Upper lobe of right lung (tissue), 1 donor: ENCODE measurements around the gene ADGRL3. TPM values are rescaled to one million over a fixed set of nuclear protein-coding genes. Genes with fewer than 3 reads are reported as not detected.

Experiments used
- ATAC-seq: fragments of 200-7000 bp; cut with Tn5 transposase; one replicate; pipeline ENCODE4 v1.9.1; 2020; ENCODE audit warnings: mild to moderate bottlenecking, moderate library complexity
- DNase-seq: peaks from one replicate; pipeline ENCODE4 v3.0.0-alpha.2; 2020
- H3K27ac ChIP-seq: fragments of 200-600 bp; one replicate; pipeline ENCODE4 v1.8.0; 2022
- H3K27me3 ChIP-seq: fragments of 200-600 bp; one replicate; pipeline ENCODE4 v1.8.0; 2022; ENCODE audit warnings: mild to moderate bottlenecking
- H3K36me3 ChIP-seq: fragments of 200-600 bp; one replicate; pipeline ENCODE4 v1.8.0; 2022
- H3K4me1 ChIP-seq: fragments of 200-600 bp; one replicate; pipeline ENCODE4 v1.8.0; 2022
- H3K4me3 ChIP-seq: fragments of 200-600 bp; one replicate; pipeline ENCODE4 v1.8.0; 2022; ENCODE audit warnings: mild to moderate bottlenecking
- H3K9me3 ChIP-seq: fragments of 200-600 bp; one replicate; pipeline ENCODE4 v1.8.0; 2022
- intact Hi-C: fragments of 100-400 bp; cut with DNase I; formaldehyde crosslinking; loops from one replicate; pipeline ENCODE4 v1.11.0; 2022
- total RNA-seq: library from RNA; stranded (reverse); fragmentation: NEBNext Ultra II Directional; extraction: Animal tissue kit (Norgen Biotek cat#: 25700); gene quantifications from one replicate; pipeline ENCODE4 v1.2.1, GENCODE V29; 2021
- TF ChIP-seq, protein P1 (sequence below): fragments of 200-600 bp; IDR thresholded peaks from one replicate; pipeline ENCODE4 v1.8.0; 2022; ENCODE audit warnings: antibody characterized with exemption
- donor health status: DM: no; HTN: yes; CAD: no; lungs with severe emphysema.

ADGRL3 gene
- total RNA-seq, 1 donor from 2014 or later: 4.0 TPM

DNA sequence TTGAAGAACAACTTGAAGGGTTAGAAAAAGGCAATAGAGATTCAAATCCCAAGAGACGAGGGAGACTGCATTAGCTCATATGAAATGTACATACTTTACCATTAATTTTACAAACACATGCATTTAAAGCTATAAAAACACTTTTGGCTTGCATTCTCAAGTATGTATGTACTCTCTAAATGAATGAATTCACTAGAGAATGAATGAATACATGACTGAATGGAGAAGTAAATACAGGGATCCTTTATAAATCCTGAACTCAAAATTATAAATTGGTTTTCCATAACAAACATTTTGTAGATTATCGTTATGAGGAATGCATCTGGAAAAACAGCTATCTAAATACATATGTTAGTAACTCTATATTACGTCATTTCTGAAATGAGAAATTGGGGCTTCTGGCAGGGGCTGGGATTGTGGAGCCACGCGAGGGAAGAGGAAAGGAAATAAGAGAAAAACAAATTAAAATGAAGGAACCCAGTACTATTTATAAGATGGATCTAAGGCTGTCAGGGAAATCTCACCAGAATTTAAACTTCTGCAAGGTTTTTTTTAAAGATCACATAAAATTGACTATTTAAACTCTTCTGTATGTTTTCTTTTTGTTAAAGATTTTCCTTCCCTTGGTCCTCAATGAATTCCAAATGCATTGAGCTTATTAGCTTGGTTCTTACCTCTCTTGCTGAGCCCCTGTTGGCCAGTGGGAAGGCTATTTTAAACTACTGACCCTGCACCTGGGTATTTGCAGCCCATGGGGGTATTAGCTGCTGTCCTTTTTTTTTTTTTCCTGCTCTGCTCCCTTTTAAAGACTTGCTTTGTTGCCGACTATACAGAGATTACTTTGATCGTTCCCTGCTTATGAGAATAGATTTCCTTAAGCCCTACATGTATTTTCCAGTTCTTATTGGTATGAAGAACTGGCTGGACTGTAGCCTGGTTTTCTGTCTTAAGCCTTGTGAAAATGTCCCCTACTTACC is 207.8 kb downstream of the ADGRL3 start:
- intact Hi-C loops: no loop called here
- DNase-seq (no peak), ATAC-seq (no peak)
- Histone ChIP-seq H3K36me3 (no peaks in the 10 kb centered on the region), H3K27me3 (no peaks in the 10 kb centered on the region), H3K4me1 (no peaks in the 10 kb centered on the region), H3K4me3 (no peak overlapping the region), H3K27ac (no peak overlapping the region), H3K9me3 (no peaks in the 10 kb centered on the region)
- TF ChIP-seq, protein P1, sequence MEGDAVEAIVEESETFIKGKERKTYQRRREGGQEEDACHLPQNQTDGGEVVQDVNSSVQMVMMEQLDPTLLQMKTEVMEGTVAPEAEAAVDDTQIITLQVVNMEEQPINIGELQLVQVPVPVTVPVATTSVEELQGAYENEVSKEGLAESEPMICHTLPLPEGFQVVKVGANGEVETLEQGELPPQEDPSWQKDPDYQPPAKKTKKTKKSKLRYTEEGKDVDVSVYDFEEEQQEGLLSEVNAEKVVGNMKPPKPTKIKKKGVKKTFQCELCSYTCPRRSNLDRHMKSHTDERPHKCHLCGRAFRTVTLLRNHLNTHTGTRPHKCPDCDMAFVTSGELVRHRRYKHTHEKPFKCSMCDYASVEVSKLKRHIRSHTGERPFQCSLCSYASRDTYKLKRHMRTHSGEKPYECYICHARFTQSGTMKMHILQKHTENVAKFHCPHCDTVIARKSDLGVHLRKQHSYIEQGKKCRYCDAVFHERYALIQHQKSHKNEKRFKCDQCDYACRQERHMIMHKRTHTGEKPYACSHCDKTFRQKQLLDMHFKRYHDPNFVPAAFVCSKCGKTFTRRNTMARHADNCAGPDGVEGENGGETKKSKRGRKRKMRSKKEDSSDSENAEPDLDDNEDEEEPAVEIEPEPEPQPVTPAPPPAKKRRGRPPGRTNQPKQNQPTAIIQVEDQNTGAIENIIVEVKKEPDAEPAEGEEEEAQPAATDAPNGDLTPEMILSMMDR: no peak

- TF ChIP-seq, protein P1: no peak
- H3K4me1 ChIP-seq: no peaks in the 10 kb centered on the region
Observed at GRCh38 chr4:61408861-61409260, 208.7 kb downstream of the ADGRL3 start.

GRCh38 chr4:61411241-61411640 is 211.1 kb downstream of the ADGRL3 start:
- DNase-seq (no peak), ATAC-seq (no peak)
- no peak overlapping the region for H3K4me3 ChIP-seq
- intact Hi-C loops: no loop called here
- no peaks in the 10 kb centered on the region for H3K36me3 ChIP-seq
- H3K27me3 ChIP-seq: no peaks in the 10 kb centered on the region
- H3K9me3 ChIP-seq: no peaks in the 10 kb centered on the region
- no peak overlapping the region for H3K27ac ChIP-seq
- TF ChIP-seq, protein P1: no peak
- H3K4me1 ChIP-seq: no peaks in the 10 kb centered on the region

More at GRCh38 chr4:61408861-61409260, 208.7 kb downstream of the ADGRL3 start:
- Histone ChIP-seq H3K36me3 (no peaks in the 10 kb centered on the region), H3K4me3 (no peak overlapping the region), H3K27me3 (no peaks in the 10 kb centered on the region), H3K27ac (no peak overlapping the region), H3K9me3 (no peaks in the 10 kb centered on the region)
- ATAC-seq: no peak
- no peak for DNase-seq
- intact Hi-C loops: no loop called here

GRCh38 chr4:61425315-61425714 is 225.2 kb downstream of the ADGRL3 start:
- H3K4me1 ChIP-seq: no peaks in the 10 kb centered on the region
- intact Hi-C loops: no loop called here
- TF ChIP-seq, protein P1: no peak
- no peak overlapping the region for H3K4me3 ChIP-seq
- DNase-seq: no peak
- no peaks in the 10 kb centered on the region for H3K36me3 ChIP-seq
- H3K9me3 ChIP-seq: no peaks in the 10 kb centered on the region
- ATAC-seq: no peak
- H3K27me3 ChIP-seq: no peaks in the 10 kb centered on the region
- H3K27ac ChIP-seq: no peak overlapping the region

DNA sequence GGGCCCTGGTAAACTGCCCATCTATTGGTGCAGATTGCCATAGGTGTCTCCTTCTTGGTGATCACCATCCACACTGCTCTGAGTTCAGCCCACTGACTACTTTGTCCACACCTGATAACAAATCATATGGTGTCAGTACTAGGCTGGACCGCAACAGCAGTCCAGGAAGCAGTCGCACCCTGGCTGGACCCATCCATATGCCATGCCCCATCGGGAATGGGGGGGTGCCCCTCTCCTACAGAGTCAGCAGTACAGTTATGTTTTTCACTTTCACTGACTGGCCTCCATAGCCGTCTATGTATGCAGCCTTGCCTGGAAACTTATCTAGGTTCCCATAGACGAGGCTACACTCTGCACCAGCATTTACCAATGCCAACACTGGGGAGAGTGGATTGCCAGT is 226.1 kb downstream of the ADGRL3 start:
- intact Hi-C loops: no loop called here
- ATAC-seq (peak; percentile 15), DNase-seq (no peak)
- H3K9me3 ChIP-seq: no peaks in the 10 kb centered on the region
- H3K36me3 ChIP-seq: no peaks in the 10 kb centered on the region
- H3K4me3 ChIP-seq: no peak overlapping the region
- H3K27ac ChIP-seq: no peak overlapping the region
- H3K4me1 ChIP-seq: no peaks in the 10 kb centered on the region
- TF ChIP-seq, protein P1: no peak
- no peaks in the 10 kb centered on the region for H3K27me3 ChIP-seq
